Large intestine (tissue), 3 donors: ENCODE data around the gene KRTAP5-6. TPM values are rescaled to one million over a fixed set of nuclear protein-coding genes. Genes with fewer than 3 reads are reported as not detected.
"Not testable (repeated sequence)": the region's sequence is repeated elsewhere in the genome, so short reads cannot be mapped to it uniquely, and the experiment has no call there.

ENCODE experiments used
- DNase-seq, 2 donors: peaks; one replicate each; pipeline versions ENCODE4 v3.0.0 to v3.0.0-alpha.2; 2013
- H3K27ac ChIP-seq: one replicate; pipeline ENCODE4 v1.5.1; 2013; ENCODE audit warnings: low read length
- H3K27me3 ChIP-seq: 2 replicates; pipeline ENCODE4 v1.6.1; 2013; ENCODE audit warnings: low read length; ENCODE audit not compliant: control insufficient read depth, insufficient read depth
- H3K36me3 ChIP-seq: 2 replicates; pipeline ENCODE4 v1.6.1; 2013; ENCODE audit warnings: low read length; ENCODE audit not compliant: control insufficient read depth, insufficient read depth
- H3K4me1 ChIP-seq: one replicate; pipeline ENCODE4 v1.6.1; 2013; ENCODE audit warnings: low read length; ENCODE audit not compliant: control insufficient read depth, insufficient read depth
- H3K4me3 ChIP-seq: one replicate; pipeline ENCODE4 v1.5.1; 2013; ENCODE audit warnings: low read length
- H3K9me3 ChIP-seq: one replicate; pipeline ENCODE4 v1.6.1; 2013; ENCODE audit warnings: mild to moderate bottlenecking, low read depth, low read length, moderate library complexity; ENCODE audit not compliant: control insufficient read depth
- WGBS: methylation state at CpG from one replicate; pipeline ENCODE4 v1.1.5; 2013; ENCODE audit warnings: low lambda C conversion rate; ENCODE audit not compliant: insufficient coverage; 5-methylcytosine and 5-hydroxymethylcytosine counted together
- polyA plus RNA-seq: library from polyadenylated mRNA; unstranded; fragments of 120-200 nt; gene quantifications from one replicate; pipeline ENCODE4 v1.2.1, GENCODE V29; 2013

The KRTAP5-6 gene
- polyA plus RNA-seq, 1 donor, result not detected

DNA sequence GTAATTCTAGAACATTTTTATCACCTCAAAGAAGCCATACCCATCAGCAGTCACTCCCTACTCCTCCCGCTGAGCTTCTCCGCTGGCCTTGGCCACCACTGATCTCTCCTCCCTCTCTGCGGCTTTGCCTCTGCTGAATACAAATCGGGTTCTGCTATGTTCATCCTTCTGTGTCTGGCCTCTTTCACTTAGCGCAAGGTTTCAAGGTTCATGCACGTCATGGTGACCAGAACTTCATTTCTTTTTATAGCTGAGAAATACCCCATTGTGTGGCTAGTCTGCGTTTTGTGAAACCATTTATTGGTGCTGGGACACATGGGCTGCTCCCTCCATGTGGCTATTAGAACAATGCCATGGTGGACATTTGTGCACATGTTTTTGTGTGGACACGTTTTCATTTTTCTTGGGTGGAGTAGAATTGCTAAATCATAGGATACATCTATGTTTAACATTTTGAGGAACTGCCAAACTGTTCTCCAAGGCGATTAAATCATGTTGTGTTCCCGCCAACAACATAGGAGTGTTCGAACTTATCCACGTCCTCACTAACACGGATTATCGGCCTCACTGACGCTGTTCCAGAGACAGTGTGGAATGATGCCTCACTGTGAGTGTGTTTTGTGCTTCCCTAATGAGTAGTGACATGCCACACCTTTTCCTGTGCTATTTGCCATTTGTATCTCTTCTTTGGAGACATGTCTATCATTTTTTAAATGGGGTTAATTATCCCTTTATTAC, 24.2 kb upstream of the KRTAP5-6 start:
- H3K4me1 ChIP-seq, result peaks cover 8% of the 10 kb centered on the region
- peaks cover 7% of the 10 kb centered on the region for H3K27me3 ChIP-seq
- no peaks in the 10 kb centered on the region for H3K36me3 ChIP-seq
- no peak overlapping the region for H3K27ac ChIP-seq
- peaks cover 4% of the 10 kb centered on the region for H3K9me3 ChIP-seq
- WGBS, result 87% methylated on average over 3 of the region's 15 CpGs
- DNase-seq, result no peak
- H3K4me3 ChIP-seq, result no peak overlapping the region

DNA sequence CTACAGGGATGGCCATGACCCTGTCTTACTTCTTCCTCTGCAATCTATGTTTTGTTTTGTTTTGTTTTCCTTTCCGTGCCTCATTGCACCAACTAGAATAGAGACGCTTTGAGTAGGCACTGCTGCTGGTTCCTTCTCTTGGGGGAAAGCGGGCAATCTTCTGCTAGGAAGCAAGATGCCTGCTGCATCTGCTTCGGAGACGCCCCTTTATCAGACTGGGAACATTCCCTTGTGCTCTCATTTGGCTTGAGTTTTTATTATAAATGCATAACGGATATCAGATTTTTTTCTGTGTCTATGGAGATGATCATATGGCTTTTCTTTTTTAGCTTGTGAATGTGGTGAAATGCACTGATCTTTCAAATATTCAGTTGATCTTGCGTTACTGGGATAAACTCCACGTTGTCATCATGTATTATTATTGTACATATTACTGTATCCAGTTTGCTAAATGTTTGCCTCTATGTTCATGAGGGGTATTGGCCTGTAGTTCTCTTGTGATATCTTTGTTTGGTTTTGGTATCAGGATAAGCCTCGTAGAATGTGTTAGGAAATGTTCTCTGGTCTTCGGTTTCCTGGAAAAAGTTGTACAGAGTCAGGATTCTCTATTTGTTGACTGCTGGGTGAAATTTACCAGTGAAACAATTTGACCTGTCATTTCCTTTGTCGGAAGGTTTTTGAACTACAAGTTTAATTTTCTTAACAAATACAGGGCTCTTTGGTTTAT, 23.4 kb upstream of the KRTAP5-6 start:
- H3K27ac ChIP-seq, result no peak overlapping the region
- H3K4me1 ChIP-seq, result peaks cover 8% of the 10 kb centered on the region
- no peak overlapping the region for H3K4me3 ChIP-seq
- H3K27me3 ChIP-seq, result peaks cover 7% of the 10 kb centered on the region
- 23% methylated on average over 4 of the region's 11 CpGs for WGBS
- H3K9me3 ChIP-seq, result peaks cover 4% of the 10 kb centered on the region
- DNase-seq, result no peak
- H3K36me3 ChIP-seq, result no peaks in the 10 kb centered on the region

DNA sequence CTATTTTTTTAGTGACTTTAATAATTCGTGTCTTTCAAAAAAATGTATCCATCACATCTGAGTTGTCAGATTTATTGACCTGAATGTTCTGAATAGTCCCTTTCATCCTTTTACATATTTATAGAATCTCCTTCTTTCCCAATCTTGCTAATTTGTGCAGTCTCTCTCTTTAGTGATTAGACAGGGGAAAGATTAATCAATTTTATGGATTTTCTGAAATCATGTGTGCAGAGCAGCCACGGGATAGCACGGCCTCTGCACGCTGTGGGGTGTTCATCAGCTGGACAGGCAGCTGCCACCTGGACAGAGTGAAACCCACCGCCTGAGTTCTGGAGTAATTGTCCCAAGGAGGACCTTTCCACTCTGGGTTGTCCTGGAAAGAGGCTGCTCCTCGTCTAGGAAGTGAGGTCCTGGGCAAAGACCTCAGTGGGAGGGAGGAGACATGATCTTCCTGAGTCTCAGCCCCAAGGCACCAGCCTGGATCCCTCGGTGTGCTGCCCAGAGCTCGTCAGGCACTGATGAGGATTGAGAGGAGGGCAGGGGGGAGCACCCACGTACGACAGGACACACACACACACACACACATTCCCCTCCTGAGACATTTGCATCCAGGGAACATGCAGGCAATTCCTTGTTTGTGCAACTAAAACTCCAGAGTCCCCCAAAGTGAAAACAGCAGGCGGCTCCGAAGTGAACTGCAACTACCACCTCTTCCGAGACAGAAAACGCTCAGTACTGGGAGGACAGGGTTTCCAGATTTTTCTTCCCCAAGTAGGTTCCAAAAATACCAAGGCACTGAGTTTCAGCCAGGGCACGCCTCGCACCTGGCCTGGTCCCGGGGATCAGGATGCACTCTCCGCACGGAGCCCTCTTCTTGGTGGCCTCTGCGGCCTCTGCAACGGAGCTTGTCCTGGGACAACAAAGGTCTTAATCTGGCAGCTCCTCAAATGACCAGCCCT, 22.5 kb upstream of the KRTAP5-6 start:
- Histone ChIP-seq H3K4me1 (peaks cover 8% of the 10 kb centered on the region), H3K9me3 (peaks cover 4% of the 10 kb centered on the region), H3K27ac (peak overlapping the region; percentile 3), H3K27me3 (peaks cover under 1% of the 10 kb centered on the region), H3K36me3 (no peaks in the 10 kb centered on the region), H3K4me3 (no peak overlapping the region)
- DNase-seq, result no peak
- WGBS, result 100% methylated on average over 1 of the region's 21 CpGs

DNA sequence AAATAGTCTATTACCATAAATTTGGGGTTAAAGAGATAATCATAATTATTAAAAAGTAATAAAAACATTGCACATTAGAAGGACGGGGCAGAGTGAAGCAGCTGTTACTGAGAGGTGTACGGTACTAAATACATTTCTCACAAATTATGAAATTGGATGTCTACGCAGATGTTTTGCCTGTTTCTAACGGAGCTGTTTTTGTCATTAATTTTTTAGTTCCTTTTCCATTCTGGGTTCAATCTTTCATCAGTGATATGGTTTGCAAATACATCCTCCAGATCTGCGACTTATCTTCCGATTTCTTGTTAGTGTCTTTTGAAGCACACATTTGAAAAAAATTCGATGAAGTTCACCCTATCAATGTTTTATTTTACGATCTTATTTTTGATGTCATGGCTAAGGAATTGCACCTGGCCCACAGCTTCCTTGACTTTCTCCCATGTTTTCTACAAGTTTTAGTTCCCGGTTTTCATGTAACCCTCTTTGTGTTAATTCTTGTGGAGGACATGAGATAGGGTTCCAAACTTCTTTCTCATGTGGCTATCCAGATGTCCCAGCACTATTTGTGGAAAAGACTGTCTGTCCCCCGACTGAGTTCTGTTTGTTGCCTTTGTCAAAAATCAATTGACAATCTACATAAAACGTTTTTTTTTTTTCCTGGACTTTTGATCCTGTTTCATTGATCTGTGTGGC, 21.3 kb upstream of the KRTAP5-6 start:
- Histone ChIP-seq H3K4me3 (no peak overlapping the region), H3K27ac (no peak overlapping the region)

GRCh38 chr11:1676229-1676740, 20.7 kb upstream of the KRTAP5-6 start:
- no peak overlapping the region for H3K27ac ChIP-seq
- H3K4me1 ChIP-seq, result peaks cover 8% of the 10 kb centered on the region
- no peak overlapping the region for H3K4me3 ChIP-seq
- no peaks in the 10 kb centered on the region for H3K9me3 ChIP-seq
- no peaks in the 10 kb centered on the region for H3K27me3 ChIP-seq
- no peak for DNase-seq
- WGBS, result 59% methylated on average over 4 of the region's 7 CpGs
- no peaks in the 10 kb centered on the region for H3K36me3 ChIP-seq

More for the DNA sequence above, 21.3 kb upstream of the KRTAP5-6 start:
- H3K9me3 ChIP-seq, result peaks cover 3% of the 10 kb centered on the region
- 79% methylated on average over 9 of the region's 11 CpGs for WGBS
- H3K36me3 ChIP-seq, result no peaks in the 10 kb centered on the region
- DNase-seq, result no peak
- no peaks in the 10 kb centered on the region for H3K27me3 ChIP-seq
- peaks cover 8% of the 10 kb centered on the region for H3K4me1 ChIP-seq

GRCh38 chr11:1679881-1680280, 17.1 kb upstream of the KRTAP5-6 start:
- Histone ChIP-seq H3K4me3 (no peak overlapping the region), H3K27ac (no peak overlapping the region), H3K36me3 (no peaks in the 10 kb centered on the region), H3K4me1 (peaks cover under 1% of the 10 kb centered on the region), H3K9me3 (no peaks in the 10 kb centered on the region), H3K27me3 (no peaks in the 10 kb centered on the region)
- no peak for DNase-seq
- WGBS, result no CpG with 5 or more reads among the region's 10 CpGs

DNA sequence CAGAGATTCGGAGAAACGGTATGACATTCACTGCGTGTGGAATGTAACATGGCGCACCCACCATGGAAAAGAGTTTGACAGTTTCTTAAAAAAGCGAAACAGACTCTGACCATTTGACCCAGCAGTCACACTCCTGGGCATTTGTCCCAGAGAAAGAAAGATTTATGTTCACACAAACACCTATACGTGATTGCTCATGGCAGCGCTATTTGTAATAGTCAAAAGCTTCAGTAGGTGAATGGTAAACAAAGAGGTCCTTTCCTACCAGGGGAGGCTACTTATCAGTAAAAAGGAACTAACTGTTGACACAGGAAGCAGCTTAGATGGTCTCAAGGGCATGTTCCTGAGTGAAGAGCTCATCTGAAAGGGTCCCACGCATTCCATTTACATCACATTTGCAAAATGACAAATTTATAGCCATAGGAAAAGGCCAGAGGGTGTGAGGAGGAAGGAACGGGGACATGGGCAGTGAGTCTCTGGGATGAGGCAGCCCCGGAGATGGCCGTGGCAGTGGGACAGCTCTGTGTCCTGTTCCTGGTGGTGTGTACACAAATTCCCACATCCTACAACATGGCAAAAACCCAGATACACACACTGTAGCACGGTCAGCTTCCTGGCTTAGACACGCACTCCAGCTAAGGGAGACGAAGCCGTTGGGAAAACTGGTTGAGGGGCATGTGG, 14.6 kb upstream of the KRTAP5-6 start:
- no CpG with 5 or more reads among the region's 15 CpGs for WGBS
- Histone ChIP-seq H3K4me3 (no peak overlapping the region), H3K27me3 (no peaks in the 10 kb centered on the region), H3K27ac (no peak overlapping the region), H3K36me3 (no peaks in the 10 kb centered on the region), H3K4me1 (no peaks in the 10 kb centered on the region), H3K9me3 (no peaks in the 10 kb centered on the region)
- peak in 1 of 2 donors; percentile 15 for DNase-seq

DNA sequence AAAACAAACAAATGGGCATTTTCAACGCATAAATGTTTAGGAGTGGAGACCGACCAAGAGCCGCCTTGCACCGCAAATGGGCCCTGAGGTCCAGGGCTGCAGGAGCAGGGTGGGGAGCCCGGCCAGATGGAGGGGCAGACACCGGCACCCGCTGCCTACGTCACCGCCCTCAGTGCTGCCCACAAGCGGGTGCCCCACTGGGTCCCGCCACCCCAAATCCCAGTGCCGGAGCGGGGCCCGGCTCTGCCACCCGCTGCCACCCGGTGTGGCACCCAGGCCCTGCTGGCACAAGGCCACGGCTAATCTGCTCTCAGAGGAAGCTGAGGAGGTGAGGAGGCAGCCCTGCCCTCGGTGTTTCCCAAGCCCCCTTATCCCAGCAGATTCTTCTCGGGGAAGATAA, 13.8 kb upstream of the KRTAP5-6 start:
- H3K27ac ChIP-seq, H3K4me1 ChIP-seq, H3K27me3 ChIP-seq, DNase-seq, H3K4me3 ChIP-seq, H3K36me3 ChIP-seq, H3K9me3 ChIP-seq: not testable (repeated sequence)
- whole genome bisulfite sequencing, result no CpG with 5 or more reads among the region's 19 CpGs

DNA sequence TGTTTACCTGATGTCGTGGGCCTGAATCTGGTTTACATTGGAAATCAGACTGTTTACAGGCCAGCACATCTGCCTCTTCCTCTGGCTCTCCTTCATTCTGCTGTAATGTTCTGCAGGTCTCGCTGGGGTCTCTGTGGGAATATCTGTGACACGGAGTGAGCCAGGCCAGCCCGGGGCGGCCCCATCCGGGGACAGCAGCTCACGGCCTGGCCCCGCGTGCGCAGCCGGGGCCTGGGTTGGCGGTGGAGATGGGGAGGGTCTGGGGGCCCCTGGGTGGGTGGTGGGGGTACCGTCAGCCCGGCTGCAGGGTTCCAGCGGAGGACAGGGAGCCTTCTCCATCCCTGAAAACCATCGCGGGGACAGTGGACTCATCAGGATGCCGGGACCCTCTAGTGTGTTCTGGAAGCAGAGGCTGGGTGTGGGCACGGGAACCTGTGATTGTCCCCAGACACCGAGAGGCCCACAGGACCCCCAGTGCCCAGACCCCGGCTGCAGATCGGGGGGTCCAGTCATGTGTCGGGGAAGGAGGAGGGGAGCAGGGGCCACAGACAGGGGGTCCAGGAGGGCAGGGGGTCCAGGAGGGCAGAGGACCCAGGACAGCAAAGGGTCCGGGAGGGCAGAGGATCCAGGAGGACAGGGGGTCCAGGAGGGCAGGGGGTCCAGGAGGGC, 13.0 kb upstream of the KRTAP5-6 start:
- not testable (repeated sequence) for H3K27ac ChIP-seq, H3K9me3 ChIP-seq, H3K27me3 ChIP-seq, H3K4me3 ChIP-seq, DNase-seq, H3K36me3 ChIP-seq, H3K4me1 ChIP-seq
- no CpG with 5 or more reads among the region's 24 CpGs for WGBS
